ENCODE measurements around the gene IGFBP6. TPM values are rescaled to one million over a fixed set of nuclear protein-coding genes. Genes with fewer than 3 reads are reported as not detected.

IGFBP6 gene
- total RNA-seq, 6 experiments from 2014 or later = 1.7 to 25.4 (median 4.9) TPM

GRCh38 chr12:53113136-53113705 is 15.8 kb downstream of the IGFBP6 start:
- intact Hi-C loops (cut with DNase I) = no loop called here
- no peak overlapping the region for H3K27ac ChIP-seq
- H3K4me3 ChIP-seq = no peak overlapping the region
- no peaks in the 10 kb centered on the region for H3K4me1 ChIP-seq
- TF ChIP-seq POLR2A (IDR thresholded peaks at IDR 0.05) (no peak), CTCF (IDR thresholded peaks at IDR 0.05) (no peak)
- H3K27me3 ChIP-seq = no peaks in the 10 kb centered on the region
- DNase-seq (no peak), ATAC-seq (no peak)
- H3K36me3 ChIP-seq = no peaks in the 10 kb centered on the region
- WGBS (ENCODE audit: insufficient coverage, low coverage, low lambda C conversion rate, missing lambda C conversion rate) = 89% methylated on average over 7 of the region's 12 CpGs
- H3K9me3 ChIP-seq = no peaks in the 10 kb centered on the region

- Histone ChIP-seq H3K4me1 (no peaks in the 10 kb centered on the region), H3K4me3 (no peak overlapping the region), H3K9me3 (no peaks in the 10 kb centered on the region), H3K27ac (no peak overlapping the region), H3K36me3 (no peaks in the 10 kb centered on the region), H3K27me3 (no peaks in the 10 kb centered on the region)
- intact Hi-C loops (cut with DNase I) = no loop called here
- TF ChIP-seq CTCF (IDR thresholded peaks at IDR 0.05) = no peak
- TF ChIP-seq POLR2A (IDR thresholded peaks at IDR 0.05) = no peak
- no peak for ATAC-seq
- no peak for DNase-seq
Measured at GRCh38 chr12:53113951-53114350, 16.5 kb downstream of the IGFBP6 start.

GRCh38 chr12:53115112-53115890 is 17.8 kb downstream of the IGFBP6 start:
- DNase-seq = no peak
- Histone ChIP-seq H3K27ac (no peak overlapping the region), H3K4me1 (no peaks in the 10 kb centered on the region), H3K36me3 (no peaks in the 10 kb centered on the region), H3K27me3 (no peaks in the 10 kb centered on the region), H3K4me3 (no peak overlapping the region), H3K9me3 (no peaks in the 10 kb centered on the region)
- intact Hi-C loops (cut with DNase I) = no loop called here
- no CpG with 5 or more reads among the region's 33 CpGs for WGBS (ENCODE audit: insufficient coverage, low coverage, low lambda C conversion rate, missing lambda C conversion rate)
- peak in 1 of 4 donors; percentile 30 for ATAC-seq
- no peak for TF ChIP-seq POLR2A (IDR thresholded peaks at IDR 0.05)
- TF ChIP-seq CTCF (IDR thresholded peaks at IDR 0.05) = no peak

GRCh38 chr12:53115891-53116648 is 18.6 kb downstream of the IGFBP6 start:
- Histone ChIP-seq H3K9me3 (no peaks in the 10 kb centered on the region), H3K27ac (no peak overlapping the region), H3K4me3 (no peak overlapping the region), H3K36me3 (no peaks in the 10 kb centered on the region), H3K4me1 (no peaks in the 10 kb centered on the region), H3K27me3 (no peaks in the 10 kb centered on the region)
- DNase-seq = no peak
- no peak for ATAC-seq
- intact Hi-C loops (cut with DNase I) = no loop called here
- WGBS (ENCODE audit: insufficient coverage, low coverage, low lambda C conversion rate, missing lambda C conversion rate) = no CpG with 5 or more reads among the region's 8 CpGs
- TF ChIP-seq CTCF (IDR thresholded peaks at IDR 0.05) (no peak), POLR2A (IDR thresholded peaks at IDR 0.05) (no peak)

Data from right lobe of liver (tissue), 6 donors.